ENCODE measurements around the gene MEF2A.

- TF ChIP-seq, protein P1, sequence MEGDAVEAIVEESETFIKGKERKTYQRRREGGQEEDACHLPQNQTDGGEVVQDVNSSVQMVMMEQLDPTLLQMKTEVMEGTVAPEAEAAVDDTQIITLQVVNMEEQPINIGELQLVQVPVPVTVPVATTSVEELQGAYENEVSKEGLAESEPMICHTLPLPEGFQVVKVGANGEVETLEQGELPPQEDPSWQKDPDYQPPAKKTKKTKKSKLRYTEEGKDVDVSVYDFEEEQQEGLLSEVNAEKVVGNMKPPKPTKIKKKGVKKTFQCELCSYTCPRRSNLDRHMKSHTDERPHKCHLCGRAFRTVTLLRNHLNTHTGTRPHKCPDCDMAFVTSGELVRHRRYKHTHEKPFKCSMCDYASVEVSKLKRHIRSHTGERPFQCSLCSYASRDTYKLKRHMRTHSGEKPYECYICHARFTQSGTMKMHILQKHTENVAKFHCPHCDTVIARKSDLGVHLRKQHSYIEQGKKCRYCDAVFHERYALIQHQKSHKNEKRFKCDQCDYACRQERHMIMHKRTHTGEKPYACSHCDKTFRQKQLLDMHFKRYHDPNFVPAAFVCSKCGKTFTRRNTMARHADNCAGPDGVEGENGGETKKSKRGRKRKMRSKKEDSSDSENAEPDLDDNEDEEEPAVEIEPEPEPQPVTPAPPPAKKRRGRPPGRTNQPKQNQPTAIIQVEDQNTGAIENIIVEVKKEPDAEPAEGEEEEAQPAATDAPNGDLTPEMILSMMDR (IDR thresholded peaks at IDR 0.05) = no peak
- TF ChIP-seq EZH2 (IDR thresholded peaks at IDR 0.05; ENCODE audit: borderline replicate concordance, insufficient read depth, low read depth, low read length, poor library complexity, severe bottlenecking) = no peak
Observed at GRCh38 chr15:99562238-99562637, 3.5 kb upstream of the MEF2A start.
